CD4-positive, alpha-beta T cell (primary cell): Measurements from ENCODE around the gene OR10C1. TPM values are rescaled to one million over a fixed set of nuclear protein-coding genes. Genes with fewer than 3 reads are reported as not detected.

Source experiments
- ATAC-seq: fragments of 200-7000 bp; cut with Tn5 transposase; one replicate; pipeline ENCODE4 v1.10.0; 2022; ENCODE audit warnings: mild to moderate bottlenecking; ENCODE audit not compliant: poor library complexity
- CTCF ChIA-PET: fragments of 350-600 bp; sonication (Branson Sonifier 250); formaldehyde crosslinking; loops from one replicate; lab custom pipeline; 2021; ENCODE audit warnings: antibody characterized with exemption, inconsistent platforms; lab: Charles Lee
- POLR2A ChIA-PET: fragments of 350-600 bp; sonication (Branson Sonifier 250); formaldehyde crosslinking; loops from one replicate; lab custom pipeline; 2021; ENCODE audit warnings: antibody characterized with exemption, inconsistent platforms; lab: Charles Lee
- DNase-seq, 14 experiments: peaks; one replicate each; pipeline ENCODE4 v3.0.0-alpha.2; 2013 to 2020; ENCODE audit warnings: mixed read lengths in 2 of 14
- H3K27ac ChIP-seq, 2 donors: one replicate each; pipeline versions ENCODE4 v1.5.1 to v1.7.0; 2013; ENCODE audit warnings: low read length in 2 of 2, low read depth in 1 of 2, mild to moderate bottlenecking in 1 of 2
- H3K27me3 ChIP-seq, 2 experiments: 1 replicate in 1 of 2; 2 replicates in 1 of 2; pipeline versions ENCODE4 v1.6.1 to v1.7.0; 2013; ENCODE audit warnings: low read length in 2 of 2, control low read depth in 1 of 2, mild to moderate bottlenecking in 1 of 2, moderate library complexity in 1 of 2; ENCODE audit not compliant: insufficient read depth in 2 of 2, control insufficient read depth in 1 of 2
- H3K36me3 ChIP-seq: one replicate; pipeline ENCODE4 v1.6.1; 2013; ENCODE audit warnings: low read length, control low read depth; ENCODE audit not compliant: insufficient read depth
- H3K4me1 ChIP-seq: one replicate; pipeline ENCODE4 v1.6.1; 2013; ENCODE audit warnings: low read length, control low read depth; ENCODE audit not compliant: insufficient read depth
- H3K4me3 ChIP-seq: one replicate; pipeline ENCODE4 v1.5.1; 2013; ENCODE audit warnings: mild to moderate bottlenecking, low read length, moderate library complexity
- H3K9me3 ChIP-seq, 2 experiments: 1 replicate in 1 of 2; 2 replicates in 1 of 2; pipeline versions ENCODE4 v1.6.1 to v1.7.0; 2013; ENCODE audit warnings: low read length in 2 of 2, mild to moderate bottlenecking in 2 of 2, control low read depth in 1 of 2, moderate library complexity in 1 of 2; ENCODE audit not compliant: control insufficient read depth in 1 of 2, insufficient read depth in 1 of 2
- H3K27ac Mint-ChIP-seq: one replicate; pipeline ENCODE4 v1.8.0; 2020; ENCODE audit warnings: mixed read lengths
- H3K27me3 Mint-ChIP-seq: one replicate; pipeline ENCODE4 v1.8.0; 2021; ENCODE audit warnings: mixed read lengths
- H3K36me3 Mint-ChIP-seq: one replicate; pipeline ENCODE4 v1.8.0; 2021; ENCODE audit warnings: low read depth, mixed read lengths
- H3K4me1 Mint-ChIP-seq: one replicate; pipeline ENCODE4 v1.8.0; 2021; ENCODE audit warnings: low read depth, mixed read lengths
- H3K4me3 Mint-ChIP-seq: one replicate; pipeline ENCODE4 v1.8.0; 2020; ENCODE audit warnings: mild to moderate bottlenecking, mixed read lengths
- H3K9me3 Mint-ChIP-seq: one replicate; pipeline ENCODE4 v1.8.0; 2020; ENCODE audit warnings: mixed read lengths
- intact Hi-C, 2 experiments: fragments of 100-400 bp; cut with DNase I in 1 of 2; cut with micrococcal nuclease in 1 of 2; formaldehyde crosslinking; loops; one replicate each; pipeline versions ENCODE4 v1.15.1 to v1.9.0; 2023 to 2025; cut with DNase I, micrococcal nuclease
- total RNA-seq, 174 experiments: library from RNA in 2 of 174; stranded (reverse) in 2 of 174; gene quantifications; one replicate each; pipeline ENCODE4 v1.2.3 and lab custom pipeline; 2021 to 2026
- TF ChIP-seq, protein P1 (sequence below): fragments of 200-600 bp; IDR thresholded peaks from one replicate; pipeline ENCODE4 v1.8.0; 2022; ENCODE audit warnings: antibody characterized with exemption, mild to moderate bottlenecking

The OR10C1 gene
- total RNA-seq, 2 experiments from 2014 or later = not detected

DNA sequence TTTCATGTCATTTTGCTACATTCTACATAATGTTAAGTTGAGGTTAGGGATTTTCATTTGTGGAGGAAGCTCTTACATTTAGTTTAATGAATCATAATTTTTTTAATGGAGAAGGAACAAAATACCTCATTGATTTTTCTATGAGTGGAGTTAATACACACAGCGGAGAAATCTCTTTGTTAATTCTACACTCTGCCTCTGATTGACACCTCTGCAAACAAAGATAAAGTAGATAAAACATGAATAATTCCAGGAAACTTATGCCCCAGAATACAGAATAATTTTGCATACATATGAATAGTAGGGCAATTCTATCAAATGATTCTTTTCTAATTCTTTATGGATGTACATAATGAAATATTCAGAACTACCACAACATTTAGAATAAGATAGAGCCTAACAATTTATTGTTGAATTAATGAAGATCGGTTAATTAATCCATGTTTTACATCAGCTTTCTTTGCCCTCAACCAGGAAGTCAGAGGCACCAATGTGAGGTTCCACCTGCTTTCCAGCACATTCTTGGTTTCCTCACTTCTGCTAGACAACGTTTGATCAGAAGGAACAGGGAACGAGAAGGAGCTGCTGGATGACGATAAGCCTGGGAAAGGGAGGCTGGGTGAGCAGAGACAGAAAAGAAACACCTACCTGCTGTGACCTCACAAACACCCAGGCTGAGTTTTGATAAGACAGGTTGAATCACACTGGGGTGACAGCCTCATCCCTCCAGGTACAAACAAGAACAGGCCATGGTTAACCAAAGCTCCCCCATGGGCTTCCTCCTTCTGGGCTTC is 22.1 kb downstream of the OR10C1 start:
- Mint-ChIP-seq H3K4me1 (no peaks in the 10 kb centered on the region), H3K4me3 (no peak overlapping the region), H3K36me3 (no peaks in the 10 kb centered on the region), H3K27ac (no peak overlapping the region), H3K27me3 (peaks cover 32% of the 10 kb centered on the region), H3K9me3 (no peaks in the 10 kb centered on the region)
- no peaks in the 10 kb centered on the region for H3K4me1 ChIP-seq
- ChIA-PET POLR2A (no interaction called here), CTCF (no interaction called here)
- ATAC-seq (no peak), DNase-seq (no peak)
- no peak overlapping the region for H3K4me3 ChIP-seq
- intact Hi-C loops = no loop called here
- TF ChIP-seq, protein P1, sequence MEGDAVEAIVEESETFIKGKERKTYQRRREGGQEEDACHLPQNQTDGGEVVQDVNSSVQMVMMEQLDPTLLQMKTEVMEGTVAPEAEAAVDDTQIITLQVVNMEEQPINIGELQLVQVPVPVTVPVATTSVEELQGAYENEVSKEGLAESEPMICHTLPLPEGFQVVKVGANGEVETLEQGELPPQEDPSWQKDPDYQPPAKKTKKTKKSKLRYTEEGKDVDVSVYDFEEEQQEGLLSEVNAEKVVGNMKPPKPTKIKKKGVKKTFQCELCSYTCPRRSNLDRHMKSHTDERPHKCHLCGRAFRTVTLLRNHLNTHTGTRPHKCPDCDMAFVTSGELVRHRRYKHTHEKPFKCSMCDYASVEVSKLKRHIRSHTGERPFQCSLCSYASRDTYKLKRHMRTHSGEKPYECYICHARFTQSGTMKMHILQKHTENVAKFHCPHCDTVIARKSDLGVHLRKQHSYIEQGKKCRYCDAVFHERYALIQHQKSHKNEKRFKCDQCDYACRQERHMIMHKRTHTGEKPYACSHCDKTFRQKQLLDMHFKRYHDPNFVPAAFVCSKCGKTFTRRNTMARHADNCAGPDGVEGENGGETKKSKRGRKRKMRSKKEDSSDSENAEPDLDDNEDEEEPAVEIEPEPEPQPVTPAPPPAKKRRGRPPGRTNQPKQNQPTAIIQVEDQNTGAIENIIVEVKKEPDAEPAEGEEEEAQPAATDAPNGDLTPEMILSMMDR = no peak
- H3K27me3 ChIP-seq = peaks cover 0 to 6% of the 10 kb centered on the region in 2 experiments
- H3K9me3 ChIP-seq = no peaks in the 10 kb centered on the region
- no peak overlapping the region for H3K27ac ChIP-seq
- H3K36me3 ChIP-seq = no peaks in the 10 kb centered on the region

GRCh38 chr6:29462022-29462421 is 22.9 kb downstream of the OR10C1 start:
- no peak overlapping the region for H3K4me3 Mint-ChIP-seq
- H3K27ac ChIP-seq = no peak overlapping the region
- no peaks in the 10 kb centered on the region for H3K36me3 ChIP-seq
- TF ChIP-seq, protein P1 = no peak
- peaks cover 40% of the 10 kb centered on the region for H3K27me3 Mint-ChIP-seq
- H3K4me1 Mint-ChIP-seq = no peaks in the 10 kb centered on the region
- H3K36me3 Mint-ChIP-seq = no peaks in the 10 kb centered on the region
- no peak for DNase-seq
- peaks cover 0 to 6% of the 10 kb centered on the region in 2 experiments for H3K27me3 ChIP-seq
- H3K9me3 Mint-ChIP-seq = no peaks in the 10 kb centered on the region
- ChIA-PET POLR2A (no interaction called here), CTCF (no interaction called here)
- intact Hi-C loops = no loop called here
- no peak overlapping the region for H3K4me3 ChIP-seq
- no peak for ATAC-seq
- no peaks in the 10 kb centered on the region for H3K9me3 ChIP-seq
- H3K27ac Mint-ChIP-seq = no peak overlapping the region
- H3K4me1 ChIP-seq = no peaks in the 10 kb centered on the region

- H3K36me3 Mint-ChIP-seq = no peaks in the 10 kb centered on the region
- ChIA-PET CTCF (no interaction called here), POLR2A (no interaction called here)
- no peaks in the 10 kb centered on the region for H3K4me1 Mint-ChIP-seq
- H3K27ac ChIP-seq = no peak overlapping the region
- no peaks in the 10 kb centered on the region for H3K9me3 Mint-ChIP-seq
- H3K27ac Mint-ChIP-seq = no peak overlapping the region
- no peak overlapping the region for H3K4me3 Mint-ChIP-seq
- H3K27me3 ChIP-seq = peaks cover 0 to 9% of the 10 kb centered on the region in 2 experiments
- TF ChIP-seq, protein P1 = no peak
- ATAC-seq (no peak), DNase-seq (no peak)
- intact Hi-C loops = no loop called here
- H3K36me3 ChIP-seq = no peaks in the 10 kb centered on the region
- no peaks in the 10 kb centered on the region for H3K9me3 ChIP-seq
- no peak overlapping the region for H3K4me3 ChIP-seq
- H3K27me3 Mint-ChIP-seq = peaks cover 49% of the 10 kb centered on the region
- H3K4me1 ChIP-seq = no peaks in the 10 kb centered on the region
Measured at GRCh38 chr6:29465279-29465678, 26.2 kb downstream of the OR10C1 start.
